GM18873 (cell line): ENCODE results near the gene ANXA7.

ENCODE experiments used
- ATAC-seq: cut with Tn5 transposase; IDR thresholded peaks from one replicate; pipeline ENCODE4 v1.9.1; 2021; ENCODE audit warnings: mild to moderate bottlenecking, moderate library complexity, moderate number of reproducible peaks; ENCODE audit not compliant: unreplicated experiment, low FRiP score

ANXA7 gene

DNA sequence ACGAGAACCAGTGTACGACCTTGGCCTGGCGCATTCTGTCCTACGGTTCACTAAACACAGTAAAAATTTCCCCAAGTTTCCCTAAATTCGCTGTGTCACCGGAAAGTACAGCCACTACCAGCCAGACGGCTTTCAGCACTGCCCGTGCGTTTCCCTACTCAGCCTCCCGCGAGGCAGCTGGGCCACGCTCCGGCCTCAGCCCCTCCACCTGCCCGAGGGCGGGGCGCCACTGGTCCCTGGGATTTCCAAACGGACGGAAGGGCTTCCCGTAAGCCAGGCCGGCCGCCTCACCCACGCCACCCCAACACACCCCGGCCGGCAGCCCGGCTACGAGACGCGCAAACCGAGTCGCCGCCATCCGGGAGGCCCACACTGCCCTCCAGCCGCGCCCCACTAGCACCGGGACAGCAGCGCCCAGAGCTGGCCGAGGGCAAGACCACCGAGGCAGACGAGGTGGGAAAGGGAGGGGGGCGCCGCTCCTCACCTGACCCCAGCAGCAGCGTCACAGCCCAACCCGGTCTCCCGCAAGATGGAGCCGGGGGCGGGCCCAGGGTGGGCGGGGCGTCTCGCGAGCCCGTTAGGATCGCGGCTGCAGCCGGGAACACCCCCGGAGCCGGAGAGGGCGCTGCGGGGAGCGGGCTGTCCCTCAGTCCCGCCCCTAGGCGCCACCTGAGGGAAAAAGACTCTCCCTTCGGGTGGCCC lies at the start of gene ANXA7:
Gene ANXA7, minus strand, starts transcription at position 531 of the 702 bp plus-strand sequence. CDS start 13,202 bp downstream, outside the sequence.
- peak; percentile 78 for ATAC-seq

DNA sequence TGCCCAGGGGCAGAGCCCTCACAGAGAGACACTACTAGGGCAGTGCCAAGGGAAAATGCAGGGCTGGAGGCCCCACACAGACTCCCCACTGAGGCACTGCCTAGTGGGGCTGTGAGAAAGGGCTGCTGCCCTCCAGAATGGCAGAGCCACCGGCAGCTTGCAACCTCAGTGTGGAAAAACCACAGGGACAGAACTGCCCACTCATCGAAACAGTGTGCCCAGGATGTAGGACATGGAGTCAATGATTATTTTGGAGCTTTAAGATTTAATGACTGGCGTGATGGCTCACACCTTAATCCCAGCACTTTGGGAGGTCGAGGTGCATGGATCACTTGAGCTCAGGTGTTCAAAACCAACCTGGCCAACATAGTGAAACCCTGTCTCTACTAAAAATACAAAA lies 47.0 kb upstream of the ANXA7 start:
- ATAC-seq: no peak

DNA sequence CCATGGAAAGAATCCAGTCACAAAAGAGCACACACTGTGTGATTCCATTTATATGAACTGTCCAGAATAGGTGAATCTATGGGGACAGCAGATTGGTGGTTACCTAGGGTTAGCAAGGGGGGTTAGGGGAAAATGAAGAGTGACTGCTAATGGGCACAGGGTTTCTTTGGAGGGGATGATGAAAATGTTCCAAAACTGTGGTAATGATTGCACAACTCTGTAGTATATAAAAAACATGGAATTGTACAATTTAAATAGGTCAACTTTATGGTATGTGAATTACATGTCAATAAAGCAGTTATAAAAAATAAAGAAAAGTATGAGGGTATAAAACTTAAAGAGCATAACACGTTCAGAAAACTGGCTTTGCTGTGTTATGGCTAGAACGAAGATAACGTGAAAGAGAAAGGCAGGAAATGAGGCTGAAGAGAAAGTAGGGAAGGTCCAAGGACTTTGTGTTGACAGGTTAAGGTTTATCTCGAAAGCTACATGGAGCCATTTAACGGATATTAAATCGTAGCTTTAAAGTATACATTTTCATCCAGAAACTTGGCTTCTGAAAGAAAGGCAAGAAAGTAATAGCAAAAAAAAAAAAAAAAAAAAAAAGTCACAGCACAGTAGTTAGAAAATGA lies 45.9 kb upstream of the ANXA7 start:
- no peak for ATAC-seq

- ATAC-seq: no peak
Observed at GRCh38 chr10:73456187-73456890, 42.5 kb upstream of the ANXA7 start.

DNA sequence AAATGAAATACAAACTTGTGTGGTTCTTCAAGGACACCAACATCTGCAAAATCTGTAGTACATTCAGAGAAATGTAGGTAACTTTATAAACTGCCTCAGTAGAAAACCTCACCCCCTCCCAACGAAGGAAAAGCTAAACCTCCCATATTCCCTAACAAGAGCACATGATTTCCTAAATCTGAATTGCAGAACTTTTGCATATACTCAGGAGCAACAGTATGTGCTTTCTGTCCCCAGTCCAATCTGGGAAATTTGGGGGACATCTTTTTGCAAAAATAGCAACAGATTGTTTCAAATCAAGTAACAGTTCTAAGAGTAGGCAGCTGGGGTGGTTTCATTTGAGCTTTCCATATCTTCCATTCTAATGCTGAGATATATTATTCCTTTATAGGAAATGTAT lies 35.3 kb upstream of the ANXA7 start:
- no peak for ATAC-seq

GRCh38 chr10:73448384-73448783 lies 34.5 kb upstream of the ANXA7 start:
- no peak for ATAC-seq

- ATAC-seq: no peak
Observed at GRCh38 chr10:73446926-73447325, 33.1 kb upstream of the ANXA7 start.

DNA sequence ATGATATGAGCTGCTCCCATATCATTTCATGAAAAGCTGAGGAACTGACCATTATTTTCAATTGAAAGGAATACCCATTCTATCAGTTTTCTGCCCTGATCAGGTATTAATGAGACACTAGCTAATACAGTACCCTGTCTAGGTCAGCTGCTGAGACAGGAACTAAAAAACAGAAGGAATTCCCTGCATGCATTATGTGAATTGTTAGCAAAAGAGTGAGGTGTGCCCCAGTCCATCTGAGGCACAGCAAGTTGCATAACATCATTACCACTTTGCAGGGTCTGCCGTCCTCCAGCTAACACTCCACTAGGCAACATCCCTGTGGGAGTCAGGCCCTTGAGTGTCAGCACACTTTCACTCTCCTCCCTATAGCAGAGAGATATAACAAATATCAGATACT lies 30.6 kb upstream of the ANXA7 start:
- ATAC-seq: no peak

DNA sequence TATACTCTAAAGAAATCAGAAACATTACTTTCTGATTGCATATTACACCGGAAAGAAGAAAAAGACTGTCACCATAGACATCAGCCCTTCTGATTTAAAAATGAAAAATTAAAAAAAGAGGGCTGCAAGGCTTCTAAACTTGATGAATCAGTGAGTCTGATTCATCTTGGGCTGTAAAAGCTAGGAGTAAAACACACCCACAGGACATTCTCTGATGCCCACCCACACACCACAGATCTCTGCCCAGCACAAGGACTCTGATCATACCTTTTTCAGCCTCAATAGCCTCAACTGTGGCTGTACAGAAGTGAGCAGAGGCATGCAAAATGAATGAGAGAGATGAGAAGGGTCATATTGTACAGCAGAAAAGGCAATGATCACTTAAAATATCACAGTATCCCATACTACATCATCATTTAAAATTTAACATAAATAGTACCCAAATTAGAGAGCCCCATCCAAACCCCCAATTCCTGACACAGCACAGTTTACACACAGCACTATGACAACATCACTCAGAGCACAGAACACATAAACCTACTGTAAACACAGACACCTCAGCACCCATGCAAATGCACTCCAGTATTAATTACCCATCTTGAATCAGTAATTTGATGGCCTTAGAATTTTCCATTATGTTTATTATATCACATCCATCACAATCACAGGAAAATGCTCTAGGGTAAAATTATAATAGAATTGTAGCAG lies 25.9 kb upstream of the ANXA7 start:
- no peak for ATAC-seq

GRCh38 chr10:73439055-73439454 lies 25.2 kb upstream of the ANXA7 start:
- no peak for ATAC-seq

GRCh38 chr10:73433538-73433867 lies 19.6 kb upstream of the ANXA7 start, which contains the start of gene MSS51:
TSS of gene MSS51 (minus strand) at chr10:73433561. CDS start at chr10:73428284, 5,277 bp downstream.
- ATAC-seq: no peak

DNA sequence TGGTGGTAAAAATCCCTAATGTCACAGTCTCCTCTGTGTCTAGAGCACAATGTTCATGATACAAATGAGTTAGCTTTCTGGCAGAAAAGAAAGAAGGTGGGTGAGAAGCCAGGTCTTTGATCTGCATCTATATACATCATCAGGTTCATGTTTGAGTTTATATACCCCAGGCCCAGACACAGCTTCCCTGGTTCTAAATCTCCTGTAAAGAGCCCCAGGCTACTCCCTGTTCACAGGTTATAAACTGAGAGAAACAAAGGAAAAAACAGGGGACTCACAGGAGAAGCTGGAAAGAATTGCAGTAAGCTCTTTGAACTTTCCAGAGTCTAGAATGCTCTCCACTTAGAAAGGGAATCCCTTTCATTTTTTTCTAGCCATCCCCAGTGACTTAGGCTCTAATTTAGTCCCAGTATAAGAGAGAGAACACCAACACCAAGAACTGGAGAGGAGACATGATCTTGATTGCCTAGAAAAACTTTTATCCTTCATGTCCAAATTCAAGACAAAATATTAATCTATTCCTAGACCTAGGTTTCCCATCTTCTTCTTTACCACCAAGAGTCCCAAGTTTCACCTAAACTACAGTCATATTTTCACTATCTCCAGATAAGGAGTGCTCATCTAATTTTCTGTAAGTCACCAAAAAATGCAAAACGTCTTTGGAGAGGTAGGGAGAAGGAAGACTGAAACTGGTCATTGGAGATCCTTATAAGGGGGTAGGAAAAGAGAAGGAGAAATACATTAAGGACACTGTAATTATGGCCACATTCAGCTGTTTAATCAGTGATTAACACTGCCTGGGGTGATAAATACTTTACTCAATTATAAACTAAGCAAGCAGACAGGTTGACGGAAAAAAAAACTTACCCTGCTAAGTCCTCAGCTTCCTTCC lies 19.0 kb upstream of the ANXA7 start:
- ATAC-seq: no peak

DNA sequence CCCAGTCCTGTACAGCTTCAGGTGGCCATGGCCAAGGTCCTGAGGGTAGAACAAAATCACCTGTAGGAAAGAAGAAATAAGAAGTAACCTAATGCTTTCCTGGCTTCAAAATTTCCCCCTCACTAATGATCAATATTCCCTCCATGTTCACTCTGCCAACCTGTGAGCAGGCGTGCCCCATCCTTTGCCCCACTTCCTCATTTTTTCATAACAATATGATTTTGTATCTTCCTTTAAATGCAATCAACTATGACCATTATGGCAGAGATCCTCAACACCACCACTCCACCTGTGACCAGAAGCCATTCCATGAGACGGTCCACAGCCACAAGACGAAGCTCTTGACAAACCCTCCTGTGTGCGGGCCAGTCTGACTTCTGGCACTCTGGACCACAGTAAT lies 12.5 kb upstream of the ANXA7 start:
- ATAC-seq: no peak

- no peak for ATAC-seq
Observed at GRCh38 chr10:73424478-73424877, 10.6 kb upstream of the ANXA7 start.

DNA sequence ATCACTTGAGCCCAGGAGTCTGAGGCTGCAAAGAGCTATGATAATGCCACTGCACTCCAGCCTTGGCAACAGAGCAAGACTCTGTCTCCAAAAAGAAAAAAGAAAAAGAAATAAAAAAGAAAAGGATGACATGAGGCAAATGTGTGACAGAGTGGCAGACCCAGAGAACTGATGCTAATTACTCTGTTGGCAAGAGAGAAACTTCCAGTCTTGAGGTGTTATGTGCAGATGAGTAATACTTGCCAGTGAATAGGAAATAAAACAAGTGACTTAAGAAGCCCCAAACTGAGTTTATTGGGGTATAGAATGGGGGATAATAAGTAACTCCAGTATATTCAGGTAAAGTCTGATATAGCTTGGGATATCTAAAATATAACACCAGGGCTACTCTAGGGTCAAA lies 9.5 kb upstream of the ANXA7 start:
- ATAC-seq: no peak

DNA sequence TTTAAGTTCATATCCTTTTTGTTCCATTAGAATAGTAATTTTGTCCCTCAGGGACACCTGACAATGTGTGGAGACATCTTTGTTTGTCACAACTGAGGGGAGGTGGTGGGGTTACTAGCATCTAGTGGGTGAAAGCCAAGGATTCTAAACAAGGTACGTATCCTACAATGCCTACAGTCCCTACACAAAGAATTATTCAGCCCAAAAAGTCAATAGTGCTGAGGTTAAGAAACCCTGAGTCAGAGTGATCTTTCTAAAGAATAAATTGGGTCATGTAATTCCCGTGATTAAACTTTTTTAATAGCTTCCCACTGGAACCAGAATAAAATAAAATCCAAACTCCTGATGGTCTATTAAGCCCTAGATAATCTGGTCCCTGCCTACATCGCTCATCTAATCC lies 2.7 kb upstream of the ANXA7 start:
- ATAC-seq: no peak

GRCh38 chr10:73414230-73414945 lies 530 bp upstream of the ANXA7 start:
- no peak for ATAC-seq

DNA sequence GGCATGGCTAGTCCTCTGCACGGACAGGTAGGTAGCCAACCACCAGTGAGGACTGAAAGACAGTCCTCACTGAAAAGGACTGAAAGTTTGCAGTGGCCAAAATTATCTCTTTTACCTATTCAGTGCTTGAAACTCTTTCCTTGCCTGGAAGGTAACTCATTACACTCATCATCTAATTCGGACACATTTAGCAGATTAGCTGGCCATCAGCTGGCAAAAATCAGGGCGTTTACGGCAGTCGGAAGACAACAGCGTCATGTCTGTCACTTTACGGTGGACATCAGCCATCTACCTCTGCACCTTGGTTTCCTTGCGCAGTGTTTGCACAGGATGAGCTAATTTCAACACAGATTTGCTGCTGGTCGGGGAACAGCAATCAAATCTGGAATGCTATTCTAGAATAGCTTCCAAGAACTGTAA lies 740 bp downstream of the ANXA7 start:
- peak; percentile 23 for ATAC-seq

DNA sequence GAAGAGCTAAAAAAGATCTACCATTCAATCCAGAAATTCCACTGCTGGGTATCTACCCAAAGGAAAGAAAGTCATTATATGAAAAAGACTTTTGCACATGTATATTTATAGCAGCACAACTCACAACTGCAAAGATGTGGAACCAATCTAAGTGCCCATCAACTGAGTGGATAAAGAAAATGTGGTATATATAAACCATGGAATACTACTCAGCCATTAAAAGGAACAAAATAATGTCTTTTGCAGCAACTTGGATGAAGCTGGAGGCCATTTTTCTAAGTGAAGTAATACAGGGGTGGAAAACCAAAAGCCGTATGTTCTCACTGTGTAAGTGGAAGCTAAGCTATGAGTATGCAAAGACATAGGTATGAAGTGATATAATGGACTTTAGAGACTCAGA lies 3.0 kb downstream of the ANXA7 start:
- ATAC-seq: no peak
